HCT116 (cell line): ENCODE results near the gene TMEM150C. TPM values are rescaled to one million over a fixed set of nuclear protein-coding genes. Genes with fewer than 3 reads are reported as not detected.

ENCODE experiments used
- ATAC-seq: fragments of 200-7000 bp; cut with Tn5 transposase; 2 replicates; pipeline ENCODE4 v1.9.1; 2020; ENCODE audit warnings: mild to moderate bottlenecking, moderate library complexity
- BruUV-seq: library from RNA; stranded (reverse); fragments of 400-500 nt; replicated peaks from 2 replicates; lab custom pipeline; 2021; lab: Mats Ljungman, UMichigan
- CTCF ChIA-PET: fragments of 300-600 bp; sonication (Branson Sonifier 250); formaldehyde crosslinking; loops from one replicate; lab custom pipeline; 2021; ENCODE audit warnings: antibody characterized with exemption; lab: Charles Lee
- POLR2A ChIA-PET: fragments of 300-600, 350-600 bp; sonication (Branson Sonifier 250); formaldehyde crosslinking; loops from one replicate; lab custom pipeline; 2021; ENCODE audit warnings: antibody characterized with exemption; lab: Charles Lee
- RAD21 ChIA-PET, 2 experiments: fragments of 300-600 bp; sonication (Branson Sonifier 250); formaldehyde crosslinking; loops; one replicate each; lab custom pipeline; 2023; ENCODE audit warnings: low total read pairs in 2 of 2; ENCODE audit not compliant: uncharacterized antibody in 2 of 2, unreplicated experiment in 2 of 2, low non-redundant PET in 1 of 2; lab: Charles Lee
- DNase-seq: peaks from one replicate; pipeline ENCODE4 v3.0.0-alpha.2; 2010; ENCODE audit warnings: low read depth, low spot score
- H2AFZ ChIP-seq: fragments of 200-600 bp; shearing (Covaris generic), sonication (generic); 2 replicates; pipeline ENCODE4 v1.6.1; 2017; ENCODE audit warnings: low read depth, mixed run types, mixed read lengths, antibody characterized with exemption, low read length; ENCODE audit not compliant: poor library complexity, severe bottlenecking
- H3K27ac ChIP-seq: 2 replicates; pipeline ENCODE4 v1.5.1; 2012; ENCODE audit warnings: low read depth, low read length
- H3K27me3 ChIP-seq: fragments of 200-600 bp; sonication (generic); 2 replicates; pipeline ENCODE4 v1.6.1; 2016; ENCODE audit warnings: mixed run types, low read length, mixed read lengths; ENCODE audit not compliant: insufficient read depth
- H3K36me3 ChIP-seq, 2 experiments: fragments of 200-500 bp in 1 of 2; fragments of 200-600 bp in 1 of 2; sonication (Bioruptor generic) in 1 of 2; sonication (generic) in 1 of 2; 2 replicates each; pipeline versions ENCODE4 v1.5.1 to v1.6.1; 2014 to 2016; ENCODE audit warnings: low read length in 2 of 2, inconsistent platforms in 1 of 2, mixed read lengths in 1 of 2, mixed run types in 1 of 2; ENCODE audit not compliant: insufficient read depth in 2 of 2, control insufficient read depth in 1 of 2
- H3K4me1 ChIP-seq, 2 experiments: fragments of 200-600 bp in 1 of 2; sonication (generic) in 1 of 2; 2 replicates each; pipeline versions ENCODE4 v1.5.1 to v1.6.1; 2012 to 2017; ENCODE audit warnings: low read length in 2 of 2, inconsistent platforms in 1 of 2, mild to moderate bottlenecking in 1 of 2, mixed read lengths in 1 of 2, mixed run types in 1 of 2, moderate library complexity in 1 of 2; ENCODE audit not compliant: insufficient read depth in 2 of 2, control insufficient read depth in 1 of 2
- H3K4me2 ChIP-seq: fragments of 200-600 bp; sonication (generic); 2 replicates; pipeline ENCODE4 v1.6.1; 2017; ENCODE audit warnings: mixed run types, low read length, mixed read lengths
- H3K4me3 ChIP-seq, 2 experiments: fragments of 200-600 bp in 1 of 2; sonication (generic) in 1 of 2; replicated peaks in 1 of 2; 2 replicates each; pipeline ENCODE4 v1.5.1; 2011 to 2016; ENCODE audit warnings: low read length in 2 of 2, control low read depth in 1 of 2, low read depth in 1 of 2, mild to moderate bottlenecking in 1 of 2, mixed read lengths in 1 of 2, mixed run types in 1 of 2
- H3K79me2 ChIP-seq: fragments of 200-600 bp; sonication (generic); 2 replicates; pipeline ENCODE4 v1.6.1; 2017; ENCODE audit warnings: mild to moderate bottlenecking, mixed run types, low read length, moderate library complexity, mixed read lengths; ENCODE audit not compliant: insufficient read depth
- H3K9ac ChIP-seq: fragments of 200-600 bp; sonication (generic); 2 replicates; pipeline ENCODE4 v1.6.1; 2016; ENCODE audit warnings: low read length, mixed read lengths
- H3K9me2 ChIP-seq: fragments of 200-600 bp; sonication (generic), shearing (Covaris generic); 2 replicates; pipeline ENCODE4 v1.6.1; 2017; ENCODE audit warnings: mixed run types, mild to moderate bottlenecking, moderate library complexity; ENCODE audit not compliant: insufficient read depth
- H3K9me3 ChIP-seq, 2 experiments: fragments of 200-500 bp in 1 of 2; fragments of 200-600 bp in 1 of 2; sonication (Bioruptor generic) in 1 of 2; sonication (generic) in 1 of 2; 2 replicates each; pipeline ENCODE4 v1.6.1; 2014 to 2017; ENCODE audit warnings: low read length in 2 of 2, mixed read lengths in 2 of 2, inconsistent platforms in 1 of 2, low read depth in 1 of 2, mild to moderate bottlenecking in 1 of 2, mixed run types in 1 of 2, moderate library complexity in 1 of 2; ENCODE audit not compliant: control insufficient read depth in 1 of 2, insufficient read depth in 1 of 2
- H4K20me1 ChIP-seq: fragments of 200-600 bp; sonication (generic), shearing (Covaris generic); 2 replicates; pipeline ENCODE4 v1.6.1; 2017; ENCODE audit warnings: mixed run types, mild to moderate bottlenecking, moderate library complexity; ENCODE audit not compliant: insufficient read depth
- CEBPB ChIP-seq: IDR thresholded peaks from 2 replicates; pipeline ENCODE4 v1.6.1; 2012; ENCODE audit warnings: low read depth
- ELF1 ChIP-seq: IDR thresholded peaks from 2 replicates; pipeline ENCODE4 v1.6.1; 2012; ENCODE audit warnings: low read depth, borderline replicate concordance
- FOSL1 ChIP-seq: IDR thresholded peaks from 2 replicates; pipeline ENCODE4 v1.6.1; 2012; ENCODE audit warnings: low read depth
- POLR2AphosphoS5 ChIP-seq: IDR thresholded peaks from 2 replicates; pipeline ENCODE4 v1.6.1; 2011; ENCODE audit warnings: mild to moderate bottlenecking, low read depth, low read length, moderate library complexity
- RAD21 ChIP-seq: IDR thresholded peaks from 2 replicates; pipeline ENCODE4 v1.6.1; 2012; ENCODE audit warnings: low read depth, mild to moderate bottlenecking
- REST ChIP-seq: IDR thresholded peaks from 2 replicates; pipeline ENCODE4 v1.6.1; 2012; ENCODE audit warnings: low read depth
- SIN3A ChIP-seq: IDR thresholded peaks from 2 replicates; pipeline ENCODE4 v1.6.1; 2012; ENCODE audit warnings: low read depth
- YY1 ChIP-seq: IDR thresholded peaks from 2 replicates; pipeline ENCODE4 v1.6.1; 2011; ENCODE audit warnings: low read length, low read depth, moderate library complexity, mild to moderate bottlenecking; ENCODE audit not compliant: insufficient replicate concordance; ENCODE audit errors: extremely low read depth
- intact Hi-C: fragments of 100-400 bp; cut with micrococcal nuclease; formaldehyde crosslinking; loops from 2 replicates; pipeline ENCODE4 v1.10.0; 2022
- total RNA-seq: library from RNA; stranded (reverse); gene quantifications from one replicate; pipeline ENCODE4 v1.2.1, GENCODE V29; 2021; ENCODE audit not compliant: unreplicated experiment
- TF ChIP-seq, protein P1 (sequence below): IDR thresholded peaks from 2 replicates; pipeline ENCODE4 v1.6.1; 2012

TMEM150C gene
- total RNA-seq, 1 experiment from 2014 or later = 1.2 TPM

DNA sequence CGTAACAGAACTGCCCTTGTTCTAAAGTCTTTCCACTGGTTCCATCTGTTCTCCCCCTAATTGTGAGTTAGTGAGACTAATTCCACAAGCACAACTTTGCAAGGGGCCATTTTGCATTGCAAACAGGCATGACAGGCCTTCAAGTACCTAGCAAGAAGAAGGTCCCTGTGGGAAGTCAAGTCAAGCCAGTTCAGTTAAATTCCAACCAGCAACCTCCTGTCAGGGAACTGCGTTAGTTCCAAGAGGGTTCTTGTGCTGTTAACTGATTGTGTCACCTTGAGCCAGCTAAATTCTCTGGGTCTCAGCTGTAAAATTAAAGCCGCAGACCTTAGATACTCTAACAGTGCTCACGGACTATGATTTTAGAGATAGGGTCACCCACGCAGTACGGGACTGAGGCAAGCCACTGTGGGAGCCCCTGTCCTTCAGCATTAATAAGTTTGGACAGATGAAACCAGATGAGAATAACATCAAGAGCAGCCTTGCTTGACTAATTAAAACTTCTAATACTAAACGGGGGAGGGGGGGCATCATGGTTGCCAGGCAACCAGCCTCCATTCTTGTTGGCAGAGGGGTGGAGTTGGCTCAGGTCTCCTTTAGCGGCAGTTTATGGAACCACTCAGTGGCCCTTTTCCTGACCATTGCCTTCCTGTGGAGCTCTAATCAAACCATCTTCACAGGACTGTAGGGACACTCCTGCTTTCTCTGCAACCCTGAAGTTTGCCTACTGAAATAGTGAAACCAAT, 24.1 kb upstream of the TMEM150C start:
- no TSS peak for BruUV-seq
- no peaks in the 10 kb centered on the region for H3K79me2 ChIP-seq
- no peak overlapping the region for H2AFZ ChIP-seq
- TF ChIP-seq POLR2AphosphoS5 (no peak), CEBPB (no peak), RAD21 (no peak), YY1 (no peak), ELF1 (no peak), REST (no peak), FOSL1 (no peak), SIN3A (no peak)
- TF ChIP-seq, protein P1, sequence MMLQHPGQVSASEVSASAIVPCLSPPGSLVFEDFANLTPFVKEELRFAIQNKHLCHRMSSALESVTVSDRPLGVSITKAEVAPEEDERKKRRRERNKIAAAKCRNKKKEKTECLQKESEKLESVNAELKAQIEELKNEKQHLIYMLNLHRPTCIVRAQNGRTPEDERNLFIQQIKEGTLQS = no peak
- ChIA-PET CTCF (no interaction called here), POLR2A (no interaction called here), RAD21 (no interaction called here)
- intact Hi-C loops = no loop called here
- no peak overlapping the region for H3K4me2 ChIP-seq
- H3K27ac ChIP-seq = no peak overlapping the region
- no peaks in the 10 kb centered on the region for H4K20me1 ChIP-seq
- H3K9me2 ChIP-seq = no peaks in the 10 kb centered on the region
- peaks cover 10% of the 10 kb centered on the region for H3K27me3 ChIP-seq
- H3K36me3 ChIP-seq = no peaks in the 10 kb centered on the region
- H3K9ac ChIP-seq = no peak overlapping the region
- ATAC-seq = no peak
- no peaks in the 10 kb centered on the region for H3K9me3 ChIP-seq
- no peaks in the 10 kb centered on the region for H3K4me1 ChIP-seq
- H3K4me3 ChIP-seq = no peak overlapping the region
- no peak for DNase-seq
